Gastroesophageal sphincter (tissue), 4 donors: ENCODE measurements around the gene NLE1. TPM values are rescaled to one million over a fixed set of nuclear protein-coding genes. Genes with fewer than 3 reads are reported as not detected.

Source experiments
- ATAC-seq: fragments of 150-250 bp; one replicate; pipeline ENCODE4 v1.9.1; 2016; ENCODE audit warnings: mild to moderate bottlenecking, moderate library complexity
- H3K27ac ChIP-seq, 4 donors: fragments of 200-600 bp; sonication (generic) in 3 of 4; 1 replicate in 3 of 4; 2 replicates in 1 of 4; pipeline ENCODE4 v1.5.1; 2016 to 2019
- H3K27me3 ChIP-seq: fragments of 200-600 bp; sonication (generic); one replicate; pipeline ENCODE4 v1.5.1; 2019
- H3K36me3 ChIP-seq, 2 donors: fragments of 200-600 bp; sonication (generic); one replicate each; pipeline ENCODE4 v1.5.1; 2019; ENCODE audit warnings: control low read depth in 1 of 2
- H3K4me1 ChIP-seq, 3 donors: fragments of 200-600 bp; sonication (generic); 1 replicate in 2 of 3; 2 replicates in 1 of 3; pipeline ENCODE4 v1.5.1; 2016 to 2019; ENCODE audit warnings: control low read depth in 2 of 3
- H3K4me3 ChIP-seq, 2 donors: fragments of 200-600 bp; sonication (generic); one replicate each; pipeline ENCODE4 v1.5.1; 2019; ENCODE audit warnings: mild to moderate bottlenecking in 1 of 2, moderate library complexity in 1 of 2
- H3K9me3 ChIP-seq, 3 donors: fragments of 200-600 bp; sonication (generic); one replicate each; pipeline ENCODE4 v1.5.1; 2017 to 2019; ENCODE audit warnings: control low read depth in 2 of 3
- EP300 ChIP-seq: sonication (generic); formaldehyde crosslinking; IDR thresholded peaks from one replicate; pipeline ENCODE4 v1.6.1; 2017; ENCODE audit warnings: antibody characterized with exemption, mild to moderate bottlenecking
- POLR2A ChIP-seq, 2 donors: fragments of 450-650 bp; IDR thresholded peaks; one replicate each; pipeline ENCODE4 v1.6.1; 2017; ENCODE audit warnings: antibody characterized with exemption in 2 of 2, mild to moderate bottlenecking in 2 of 2, moderate library complexity in 1 of 2
- POLR2AphosphoS5 ChIP-seq: sonication (generic); formaldehyde crosslinking; IDR thresholded peaks from one replicate; pipeline ENCODE4 v1.6.1; 2017; ENCODE audit warnings: antibody characterized with exemption
- WGBS, 2 donors: methylation state at CpG; one replicate each; pipeline ENCODE4 v1.1.5; 2018; ENCODE audit warnings: low coverage in 1 of 2; 5-methylcytosine and 5-hydroxymethylcytosine counted together
- total RNA-seq, 4 donors: library from RNA; depleted of rRNA; stranded (reverse); fragments of >200 nt; gene quantifications; one replicate each; pipeline ENCODE4 v1.1.0, GENCODE V29; 2016
- TF ChIP-seq, protein P1 (sequence below), 4 experiments: fragments of 200-600 bp in 2 of 4; fragments of 450-650 bp in 2 of 4; sonication (generic) in 1 of 4; IDR thresholded peaks; one replicate each; pipeline ENCODE4 v1.5.1; 2017 to 2019; ENCODE audit warnings: antibody characterized with exemption in 4 of 4, mild to moderate bottlenecking in 2 of 4, moderate library complexity in 2 of 4

Gene NLE1
- total RNA-seq, 4 donors from 2014 or later: 7.6 to 12.3 (median 9.3) TPM

DNA sequence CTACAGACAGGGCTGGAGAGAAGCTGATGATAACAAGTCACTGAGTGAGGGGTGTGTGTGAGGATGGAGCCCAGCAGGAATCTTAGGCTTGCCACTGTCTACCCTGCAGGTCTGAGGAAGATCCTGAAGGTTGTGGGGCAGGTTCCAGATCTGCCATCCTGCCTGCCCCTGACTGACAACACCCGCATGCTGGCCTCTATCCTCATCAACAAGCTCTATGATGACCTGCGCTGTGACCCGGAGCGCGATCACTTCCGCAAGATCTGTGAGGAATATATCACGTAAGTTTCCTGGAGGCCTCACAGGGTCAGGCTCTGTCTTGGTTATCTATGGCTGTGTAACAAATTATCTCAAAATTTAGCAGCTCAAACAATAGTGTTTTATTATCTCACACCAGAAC lies 21.8 kb upstream of the NLE1 start:
- no peaks in the 10 kb centered on the region for H3K36me3 ChIP-seq
- WGBS, 2 donors: 80 to 100% methylated on average over 1 to 7 of the region's 7 CpGs
- H3K27me3 ChIP-seq: peaks cover 28% of the 10 kb centered on the region
- H3K9me3 ChIP-seq: no peaks in the 10 kb centered on the region
- no peaks in the 10 kb centered on the region for H3K4me1 ChIP-seq
- H3K27ac ChIP-seq: no peak overlapping the region
- no peak overlapping the region for H3K4me3 ChIP-seq
- TF ChIP-seq, protein P1, sequence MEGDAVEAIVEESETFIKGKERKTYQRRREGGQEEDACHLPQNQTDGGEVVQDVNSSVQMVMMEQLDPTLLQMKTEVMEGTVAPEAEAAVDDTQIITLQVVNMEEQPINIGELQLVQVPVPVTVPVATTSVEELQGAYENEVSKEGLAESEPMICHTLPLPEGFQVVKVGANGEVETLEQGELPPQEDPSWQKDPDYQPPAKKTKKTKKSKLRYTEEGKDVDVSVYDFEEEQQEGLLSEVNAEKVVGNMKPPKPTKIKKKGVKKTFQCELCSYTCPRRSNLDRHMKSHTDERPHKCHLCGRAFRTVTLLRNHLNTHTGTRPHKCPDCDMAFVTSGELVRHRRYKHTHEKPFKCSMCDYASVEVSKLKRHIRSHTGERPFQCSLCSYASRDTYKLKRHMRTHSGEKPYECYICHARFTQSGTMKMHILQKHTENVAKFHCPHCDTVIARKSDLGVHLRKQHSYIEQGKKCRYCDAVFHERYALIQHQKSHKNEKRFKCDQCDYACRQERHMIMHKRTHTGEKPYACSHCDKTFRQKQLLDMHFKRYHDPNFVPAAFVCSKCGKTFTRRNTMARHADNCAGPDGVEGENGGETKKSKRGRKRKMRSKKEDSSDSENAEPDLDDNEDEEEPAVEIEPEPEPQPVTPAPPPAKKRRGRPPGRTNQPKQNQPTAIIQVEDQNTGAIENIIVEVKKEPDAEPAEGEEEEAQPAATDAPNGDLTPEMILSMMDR (IDR thresholded peaks at IDR 0.05): no peak
- TF ChIP-seq EP300: no peak
- no peak for TF ChIP-seq POLR2A (IDR thresholded peaks at IDR 0.05)
- no peak for TF ChIP-seq POLR2AphosphoS5
- no peak for ATAC-seq

DNA sequence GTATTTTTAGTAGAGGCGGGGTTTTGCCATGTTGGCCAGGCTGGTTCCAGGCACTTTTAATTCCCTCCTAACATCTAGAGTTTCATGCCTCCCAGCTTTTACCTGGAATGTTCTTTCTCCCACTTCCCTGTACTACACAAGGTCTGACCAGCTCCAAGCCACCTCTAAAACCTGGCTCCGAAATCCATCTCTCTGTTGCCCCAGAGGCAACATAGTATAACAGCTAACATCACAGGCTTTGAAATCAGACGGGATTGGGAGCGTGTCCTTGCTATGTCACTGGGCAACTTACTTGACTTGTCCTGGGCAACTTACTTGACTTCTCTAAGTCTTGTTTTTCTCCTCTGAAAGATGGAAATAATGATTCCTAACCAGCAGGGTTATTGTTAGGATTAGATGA lies 20.7 kb upstream of the NLE1 start:
- Histone ChIP-seq H3K27me3 (peaks cover 21% of the 10 kb centered on the region), H3K9me3 (no peaks in the 10 kb centered on the region), H3K4me3 (no peak overlapping the region), H3K27ac (no peak overlapping the region), H3K36me3 (no peaks in the 10 kb centered on the region), H3K4me1 (no peaks in the 10 kb centered on the region)
- WGBS, 2 donors: 85 to 100% methylated on average over 2 to 4 of the region's 4 CpGs
- TF ChIP-seq, protein P1 (IDR thresholded peaks at IDR 0.05): no peak
- TF ChIP-seq POLR2A (IDR thresholded peaks at IDR 0.05): no peak
- no peak for TF ChIP-seq EP300
- no peak for TF ChIP-seq POLR2AphosphoS5
- ATAC-seq: no peak

GRCh38 chr17:35161281-35161761 lies 19.2 kb upstream of the NLE1 start:
- no peaks in the 10 kb centered on the region for H3K9me3 ChIP-seq
- H3K36me3 ChIP-seq: no peaks in the 10 kb centered on the region
- TF ChIP-seq, protein P1 (IDR thresholded peaks at IDR 0.05): no peak
- no peak for TF ChIP-seq POLR2AphosphoS5
- TF ChIP-seq EP300: no peak
- no peak for TF ChIP-seq POLR2A (IDR thresholded peaks at IDR 0.05)
- peaks cover 21% of the 10 kb centered on the region for H3K27me3 ChIP-seq
- no peak overlapping the region for H3K4me3 ChIP-seq
- WGBS, 2 donors: 64 to 69% methylated on average over 3 of the region's 3 CpGs
- H3K4me1 ChIP-seq: no peaks in the 10 kb centered on the region
- no peak for ATAC-seq
- no peak overlapping the region for H3K27ac ChIP-seq

DNA sequence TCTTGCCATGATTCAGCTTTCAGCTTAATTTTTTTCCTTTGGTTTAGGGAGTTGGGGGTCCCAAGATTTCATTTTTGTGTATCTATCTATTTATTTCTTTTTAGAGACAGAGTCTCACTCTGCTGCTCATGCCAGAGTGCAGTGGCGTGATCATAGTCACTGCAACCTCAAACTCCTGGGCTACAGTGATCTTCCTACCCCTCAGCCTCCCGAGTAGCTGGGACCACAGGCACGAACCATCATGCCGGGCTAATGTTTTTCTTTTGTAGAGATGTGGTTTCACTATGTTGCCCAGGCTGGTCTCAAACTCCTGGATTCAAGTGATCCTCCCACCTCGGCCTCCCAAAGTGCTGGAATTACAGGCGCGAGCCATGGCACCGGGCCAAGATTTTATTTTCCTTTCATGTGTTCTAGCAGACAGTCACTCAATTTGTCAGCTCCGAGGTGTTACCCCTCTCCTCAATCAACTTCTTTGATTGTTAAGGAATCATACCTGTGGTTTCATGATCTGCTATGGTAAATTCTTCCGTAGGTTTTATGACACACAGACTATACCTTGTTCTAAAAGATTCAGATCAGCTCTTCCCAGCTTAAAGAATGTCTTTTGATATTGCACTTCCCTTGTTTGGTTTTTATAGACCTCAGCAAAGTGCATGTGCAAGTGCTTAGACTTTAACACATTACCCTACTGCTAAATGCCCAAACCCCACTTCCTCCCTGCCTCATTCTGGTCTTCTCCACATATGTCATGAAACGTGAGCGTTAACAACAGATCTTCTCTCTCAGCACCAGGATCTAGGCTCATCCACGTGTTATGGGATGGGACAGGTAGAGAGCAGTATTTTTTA lies 18.5 kb upstream of the NLE1 start:
- Histone ChIP-seq H3K27me3 (peaks cover 21% of the 10 kb centered on the region), H3K9me3 (no peaks in the 10 kb centered on the region), H3K4me3 (no peak overlapping the region), H3K36me3 (no peaks in the 10 kb centered on the region), H3K4me1 (no peaks in the 10 kb centered on the region), H3K27ac (no peak overlapping the region)
- no peak for ATAC-seq
- no peak for TF ChIP-seq POLR2A (IDR thresholded peaks at IDR 0.05)
- TF ChIP-seq POLR2AphosphoS5: no peak
- TF ChIP-seq, protein P1 (IDR thresholded peaks at IDR 0.05): no peak
- no peak for TF ChIP-seq EP300
- WGBS, 2 donors: 74 to 76% methylated on average over 7 to 13 of the region's 13 CpGs

DNA sequence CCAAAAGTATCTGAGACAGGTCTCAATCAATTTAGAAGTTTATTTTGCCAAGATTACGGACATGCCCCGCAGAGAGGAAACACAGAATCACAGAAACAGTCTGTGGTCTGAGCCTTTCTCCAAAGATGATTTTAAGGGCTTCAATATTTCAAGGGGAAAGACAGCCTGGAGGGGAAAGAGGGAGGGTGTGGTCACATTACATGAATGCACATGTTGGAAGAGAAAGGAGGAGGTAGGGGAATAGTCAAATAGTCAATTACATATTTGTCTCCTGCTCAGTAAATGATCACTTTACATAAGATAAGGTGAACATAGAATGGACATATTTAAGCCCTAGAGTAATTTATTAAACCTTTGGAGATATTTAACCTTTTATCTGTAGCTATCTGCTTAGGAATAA lies 17.8 kb upstream of the NLE1 start:
- H3K27ac ChIP-seq: no peak overlapping the region
- WGBS, 2 donors: 66 to 77% methylated on average over 2 of the region's 2 CpGs
- TF ChIP-seq POLR2A (IDR thresholded peaks at IDR 0.05) (no peak), EP300 (no peak), POLR2AphosphoS5 (no peak)
- TF ChIP-seq, protein P1 (IDR thresholded peaks at IDR 0.05): no peak
- H3K36me3 ChIP-seq: no peaks in the 10 kb centered on the region
- H3K9me3 ChIP-seq: no peaks in the 10 kb centered on the region
- no peaks in the 10 kb centered on the region for H3K4me1 ChIP-seq
- H3K27me3 ChIP-seq: peaks cover 21% of the 10 kb centered on the region
- no peak overlapping the region for H3K4me3 ChIP-seq
- no peak for ATAC-seq
